Mucosa of gallbladder (tissue), 1 donor: ENCODE measurements around the gene MACF1. TPM values are rescaled to one million over a fixed set of nuclear protein-coding genes. Genes with fewer than 3 reads are reported as not detected.

ENCODE experiments used
- DNase-seq: peaks from one replicate; pipeline ENCODE4 v3.0.0-alpha.2; 2020; ENCODE audit warnings: low spot score
- total RNA-seq: library from RNA; stranded (reverse); gene quantifications from one replicate; pipeline ENCODE4 v1.2.1, GENCODE V29; 2021
- donor health status: DM: no; HTN: no; CAD: no.

The MACF1 gene
- total RNA-seq, 1 donor from 2014 or later, result 404 TPM

DNA sequence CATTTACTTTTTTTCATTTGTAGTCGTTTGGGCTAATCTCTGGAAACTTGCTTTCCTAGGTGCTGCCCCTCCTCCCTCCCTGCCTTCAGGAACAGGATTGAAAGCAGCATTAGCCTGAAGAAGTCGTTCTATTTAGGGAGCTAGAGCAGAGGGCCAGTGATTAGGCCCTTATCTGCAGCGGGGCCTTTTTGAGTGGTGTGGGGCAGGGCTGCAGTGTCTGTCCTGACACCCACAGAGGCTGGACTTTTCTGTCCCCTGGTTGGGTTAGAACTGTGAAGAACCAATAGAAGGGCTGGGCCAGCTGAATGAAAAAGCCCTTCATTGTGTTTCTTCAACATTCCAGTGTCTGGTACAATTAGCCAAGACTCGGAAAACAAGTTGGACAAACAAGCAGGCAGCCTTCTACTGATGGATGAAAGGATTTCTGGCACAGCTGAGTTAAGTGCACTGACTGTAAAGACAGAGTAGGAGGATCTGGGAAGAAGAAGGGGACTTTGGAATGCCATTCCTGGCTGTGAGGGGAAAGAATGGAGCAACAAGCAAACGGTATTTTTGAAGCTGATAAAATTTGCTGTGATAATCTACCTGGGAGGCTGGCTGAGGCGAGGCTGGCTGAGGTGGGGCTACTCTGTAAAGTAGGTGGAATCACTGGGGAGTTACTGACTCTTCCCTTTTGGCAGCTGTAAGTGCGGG is 9.7 kb downstream of the MACF1 start:
- no peak for DNase-seq

DNA sequence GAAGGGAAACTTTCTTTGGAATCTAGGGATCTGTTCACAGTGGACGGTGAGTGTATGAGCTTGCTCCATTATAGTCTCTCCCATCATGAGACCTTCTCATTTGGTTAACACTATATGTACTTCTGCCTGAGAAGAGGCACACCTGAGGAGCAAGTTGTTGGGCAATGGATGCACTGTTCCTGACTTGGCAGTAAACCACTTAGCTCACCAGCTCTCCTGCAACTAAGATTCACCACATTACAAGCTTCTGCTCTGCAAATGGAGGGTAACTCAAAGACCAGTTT is 10.2 kb downstream of the MACF1 start:
- no peak for DNase-seq

DNA sequence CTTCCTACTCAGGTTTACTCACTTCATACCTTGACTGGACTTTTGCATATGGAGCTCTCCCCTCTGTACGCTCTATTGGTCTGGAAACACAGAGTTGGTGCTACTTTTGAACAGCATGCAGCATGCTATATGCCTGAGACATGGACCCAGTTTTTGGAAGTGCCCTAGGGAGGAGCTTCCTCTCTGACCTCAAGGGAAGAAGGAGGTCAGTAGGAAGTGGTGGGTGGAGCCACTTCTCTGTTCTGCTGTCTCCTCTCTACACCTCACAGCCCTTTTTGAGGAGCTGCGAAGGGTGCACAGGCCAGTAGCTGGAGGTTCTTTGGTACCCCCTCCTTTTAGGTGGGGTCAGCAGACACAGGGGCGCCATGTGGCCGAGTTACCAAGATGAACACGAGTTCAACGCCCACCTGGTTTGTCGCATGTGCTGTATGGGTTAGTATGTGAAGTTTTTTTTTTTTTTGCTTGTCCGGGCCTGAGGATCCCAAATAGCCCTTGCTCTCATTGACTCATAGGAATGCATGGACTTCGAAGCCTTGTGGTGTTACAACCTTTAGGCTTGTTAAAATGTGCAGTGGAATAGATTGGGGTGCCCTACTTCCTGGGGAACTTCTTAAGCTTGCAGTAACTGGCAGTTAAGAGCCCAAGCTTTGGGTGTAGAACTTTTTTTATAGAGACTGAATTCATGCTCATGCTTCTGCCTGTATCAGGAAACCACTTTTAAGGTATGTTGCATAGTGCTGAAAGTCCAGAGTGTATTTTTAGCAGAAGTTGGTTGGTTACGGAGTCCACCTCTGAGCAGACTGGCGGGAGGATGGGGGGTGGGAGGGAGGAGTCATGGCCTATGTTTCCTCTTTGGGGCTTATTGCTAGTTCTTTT is 10.7 kb downstream of the MACF1 start:
- DNase-seq, result no peak

DNA sequence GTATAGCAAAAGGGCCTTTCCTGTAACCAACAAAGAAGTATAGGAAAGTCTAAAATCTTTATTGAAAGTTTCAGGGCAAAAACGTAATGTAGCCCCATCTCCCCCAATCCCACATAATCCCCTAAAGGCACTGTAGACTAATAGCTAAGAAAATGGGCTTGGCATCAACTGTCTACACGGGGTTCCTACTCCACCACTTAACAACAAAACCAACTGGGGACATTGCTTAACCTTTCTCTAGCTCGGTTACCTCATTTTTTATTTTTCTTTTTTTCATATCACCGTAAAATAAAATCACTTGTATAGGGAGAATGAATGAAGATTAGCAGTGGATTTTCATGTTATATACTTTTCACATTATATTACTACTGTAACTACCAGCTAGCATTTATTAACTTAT is 12.3 kb downstream of the MACF1 start:
- DNase-seq, result no peak

DNA sequence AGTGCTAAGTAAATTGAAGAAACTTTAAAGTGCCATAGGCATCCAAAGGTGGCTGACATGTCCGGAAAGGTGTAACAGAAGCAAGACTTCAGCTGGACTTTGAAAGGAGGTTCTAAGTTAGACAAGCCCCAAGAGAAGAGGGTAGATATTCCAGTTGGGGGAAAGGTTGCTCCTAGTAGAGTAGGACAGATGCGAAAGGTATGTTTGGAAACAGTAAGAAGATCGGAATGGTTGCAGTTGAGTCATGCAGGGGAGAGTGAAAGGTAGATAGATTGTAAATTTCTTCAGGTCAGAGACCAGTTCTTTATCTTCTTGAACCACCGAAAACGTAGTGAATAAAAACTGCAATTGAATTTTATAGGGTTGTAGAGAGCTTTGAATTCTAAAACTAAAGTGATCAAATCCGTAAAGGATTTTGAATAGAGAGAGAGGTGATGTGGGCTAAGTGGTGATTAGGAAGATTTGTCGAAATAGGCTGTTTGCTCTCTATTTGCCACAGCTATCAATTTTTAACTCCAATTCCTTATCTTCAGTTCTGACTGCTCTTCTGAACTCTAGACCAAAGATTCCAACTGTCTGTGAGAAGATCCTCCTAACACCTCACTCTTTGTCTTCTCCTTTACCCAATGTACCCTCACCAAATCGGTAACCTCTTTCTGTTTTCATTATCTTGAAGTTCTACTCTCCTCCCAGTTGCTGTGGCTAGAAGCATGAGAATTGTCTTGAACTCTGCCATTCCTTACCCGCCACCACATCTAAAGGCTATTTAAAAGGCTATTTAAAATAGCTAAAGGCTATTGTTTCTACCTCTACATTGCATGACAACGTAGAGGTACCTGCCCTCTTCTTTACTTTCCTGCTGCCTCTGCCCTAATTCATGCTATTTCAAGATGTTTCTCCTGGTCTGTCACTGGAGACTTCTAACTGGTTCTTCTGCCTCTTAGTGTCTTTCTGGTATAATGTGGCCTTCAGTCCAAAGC is 16.7 kb downstream of the MACF1 start:
- no peak for DNase-seq

DNA sequence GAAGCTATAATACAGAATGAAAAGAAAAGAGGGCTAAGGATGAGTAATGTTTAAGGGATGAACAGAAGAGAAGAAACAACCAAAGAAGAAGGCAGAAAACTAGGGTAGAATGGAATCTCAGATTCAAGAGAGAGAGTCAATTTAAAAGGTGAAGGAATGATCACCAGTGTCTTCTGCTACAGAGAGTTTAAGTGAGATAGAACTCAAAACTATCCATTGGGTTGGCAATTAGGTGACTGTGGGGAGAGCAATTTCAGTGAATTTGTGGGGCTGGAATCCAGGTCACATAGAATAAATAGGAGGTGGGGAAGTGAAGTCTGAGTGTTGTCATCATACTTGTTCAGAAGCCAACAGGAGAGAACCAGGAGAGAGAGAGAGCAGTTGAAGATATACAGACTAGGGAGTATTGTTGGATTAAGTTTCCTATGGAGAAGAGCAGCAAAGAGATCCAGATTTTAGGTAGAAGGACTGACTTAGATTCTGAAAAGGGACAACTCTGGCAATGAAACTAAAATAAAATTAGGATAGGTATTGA is 19.9 kb downstream of the MACF1 start:
- DNase-seq, result no peak

DNA sequence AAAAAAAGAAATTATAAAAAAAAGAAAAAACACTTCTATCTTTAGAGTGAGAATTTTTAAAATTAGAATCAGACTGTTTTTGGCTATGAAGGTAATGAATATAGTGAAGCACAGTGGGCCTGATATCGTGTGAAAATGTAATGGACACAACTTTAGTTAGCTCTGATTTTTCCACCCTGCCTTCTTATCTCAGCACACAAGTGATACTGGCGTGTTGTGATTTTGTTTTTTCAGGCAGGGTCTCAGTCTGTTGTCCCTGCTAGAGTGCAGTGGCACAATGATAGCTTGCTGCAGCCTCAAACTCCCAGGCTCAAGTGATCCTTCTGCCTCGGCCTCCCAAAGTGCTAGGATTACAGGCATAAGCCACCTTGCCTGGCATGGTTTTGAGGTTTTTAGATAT is 22.3 kb downstream of the MACF1 start:
- no peak for DNase-seq

DNA sequence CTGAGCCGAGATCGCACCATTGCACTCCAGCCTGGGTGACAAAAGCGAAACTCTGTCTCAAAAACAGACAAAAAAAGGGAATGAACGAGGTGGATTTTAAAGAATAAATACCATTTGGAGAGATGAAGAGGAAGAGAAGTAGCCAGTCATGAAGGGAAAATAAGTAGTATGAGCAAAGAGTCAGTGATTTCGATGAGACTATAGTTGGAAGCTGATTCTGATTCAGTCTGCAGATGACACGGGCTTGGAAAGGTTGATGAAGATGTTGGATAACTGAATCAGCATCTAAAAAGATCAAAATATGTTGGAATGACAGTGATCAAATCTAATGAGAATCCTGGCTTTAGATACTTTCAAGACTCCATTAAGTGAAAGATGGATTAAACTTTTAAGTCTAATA is 23.8 kb downstream of the MACF1 start:
- no peak for DNase-seq

DNA sequence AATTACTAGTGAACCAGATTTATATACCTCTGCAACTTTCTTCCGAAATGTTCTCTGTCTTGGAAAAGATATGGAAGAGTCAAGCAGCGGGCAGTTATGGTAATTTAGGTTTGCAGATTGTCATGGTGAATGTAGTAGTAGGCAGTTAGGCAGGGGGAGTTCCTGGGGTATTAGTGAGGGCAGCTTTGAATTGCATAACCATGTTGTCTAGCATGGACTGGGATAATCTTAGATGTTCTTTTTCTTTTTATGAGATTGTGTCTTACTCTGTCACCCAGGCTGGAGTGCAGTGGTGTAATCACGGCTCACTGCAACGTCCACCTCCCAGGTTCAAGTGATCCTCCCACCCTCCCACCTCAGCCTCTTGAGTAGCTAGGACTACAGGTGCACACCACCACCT is 25.0 kb downstream of the MACF1 start:
- DNase-seq, result no peak

DNA sequence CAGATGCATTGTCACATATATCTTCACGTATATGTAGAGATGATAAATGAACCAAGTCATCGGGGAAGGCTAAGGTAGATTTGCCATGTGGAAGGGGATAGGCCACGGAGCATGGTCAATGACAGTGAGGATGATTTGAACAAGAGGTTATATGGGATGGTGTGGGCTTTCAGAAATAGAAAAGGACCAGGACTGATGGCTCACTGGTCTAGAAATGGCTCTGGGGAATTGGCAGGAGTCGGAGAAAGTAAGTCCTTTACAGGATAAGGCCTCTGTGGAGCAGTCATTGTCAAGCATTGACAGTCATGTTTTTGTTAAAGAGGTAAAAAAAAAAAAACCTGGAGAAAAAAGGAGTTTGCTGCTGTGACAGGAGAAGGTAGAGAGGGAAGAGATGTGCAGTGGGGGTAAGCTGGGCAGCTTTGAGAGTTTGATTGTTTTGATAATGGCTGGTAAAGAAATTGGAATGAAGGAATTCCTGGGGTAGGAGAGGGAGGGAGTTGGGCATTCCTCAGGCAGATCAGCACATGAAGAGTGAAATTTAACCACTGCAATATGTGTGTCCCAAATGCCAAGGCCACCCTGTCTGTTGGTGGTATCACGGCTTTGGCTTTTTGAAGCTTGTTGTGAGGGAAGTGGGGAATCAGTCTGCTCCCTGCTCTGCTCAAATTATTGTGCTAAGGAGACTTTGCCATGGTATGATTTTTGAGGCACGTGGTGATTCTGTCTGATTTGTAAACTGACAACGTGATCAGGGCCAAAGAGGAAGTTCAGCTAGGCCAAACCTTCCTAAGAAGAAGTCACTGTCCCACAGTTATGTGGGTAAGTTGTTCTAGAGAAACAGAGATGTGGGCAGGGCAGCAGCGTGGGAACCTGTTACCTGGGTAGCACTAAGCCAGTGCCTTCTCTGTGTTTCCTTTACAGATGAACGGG is 26.0 kb downstream of the MACF1 start:
- peak; percentile 19 for DNase-seq

DNA sequence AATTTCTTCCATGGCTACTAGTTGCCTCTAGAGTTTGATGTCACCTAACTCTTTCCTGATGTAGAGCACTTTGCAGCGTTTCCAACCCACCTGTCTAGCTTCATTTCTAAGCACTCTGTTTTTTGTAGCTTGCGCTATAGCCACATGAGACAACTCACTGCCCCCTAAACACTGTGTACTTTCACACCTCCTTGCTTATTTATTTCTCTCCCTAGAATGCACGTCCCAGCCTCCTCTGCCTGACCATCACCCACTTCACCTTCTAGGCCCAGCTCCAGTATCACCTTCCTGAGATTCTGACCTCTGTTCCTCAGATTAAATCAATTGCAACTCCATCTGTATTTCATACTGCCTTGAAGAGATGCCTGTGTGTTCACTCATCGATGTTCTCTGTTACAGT is 32.5 kb downstream of the MACF1 start:
- no peak for DNase-seq

DNA sequence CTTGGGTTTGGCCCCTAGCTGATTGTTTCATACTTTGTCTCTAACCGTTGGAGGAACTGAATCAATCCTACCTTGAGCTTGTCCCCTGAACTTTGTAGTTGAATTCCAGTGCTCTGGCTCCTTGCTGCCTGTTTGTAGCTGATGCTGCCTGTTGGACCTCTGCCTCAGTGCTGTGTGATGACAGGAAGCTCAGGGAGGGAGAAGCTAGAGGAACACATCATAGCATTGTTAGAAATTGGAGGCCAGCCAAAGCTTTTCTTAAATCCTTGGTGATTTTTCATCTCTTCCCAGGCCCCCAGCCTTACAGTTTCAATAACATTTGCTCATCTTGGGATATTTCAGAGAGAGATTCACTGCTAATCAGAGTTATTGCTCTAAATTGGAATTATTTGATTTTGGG is 34.0 kb downstream of the MACF1 start:
- no peak for DNase-seq

DNA sequence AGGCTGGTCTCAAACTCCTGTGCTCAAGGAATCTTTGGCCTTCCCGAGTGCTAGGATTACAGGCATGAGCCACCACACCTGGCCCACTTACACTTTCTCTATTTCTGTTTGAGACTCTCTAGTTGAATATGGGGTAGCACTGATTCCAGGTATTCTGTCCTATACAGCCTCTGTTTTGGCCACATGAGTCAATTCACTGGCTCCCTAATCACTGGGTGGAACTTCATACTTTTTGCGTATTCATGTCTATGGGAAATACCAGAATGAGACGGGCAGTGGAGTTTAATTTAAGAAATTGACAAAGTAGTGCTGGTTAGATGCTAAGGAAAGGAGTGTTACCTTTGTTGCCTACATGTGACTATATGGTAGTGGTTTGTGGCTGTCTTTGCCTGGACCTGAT is 35.5 kb downstream of the MACF1 start:
- no peak for DNase-seq

DNA sequence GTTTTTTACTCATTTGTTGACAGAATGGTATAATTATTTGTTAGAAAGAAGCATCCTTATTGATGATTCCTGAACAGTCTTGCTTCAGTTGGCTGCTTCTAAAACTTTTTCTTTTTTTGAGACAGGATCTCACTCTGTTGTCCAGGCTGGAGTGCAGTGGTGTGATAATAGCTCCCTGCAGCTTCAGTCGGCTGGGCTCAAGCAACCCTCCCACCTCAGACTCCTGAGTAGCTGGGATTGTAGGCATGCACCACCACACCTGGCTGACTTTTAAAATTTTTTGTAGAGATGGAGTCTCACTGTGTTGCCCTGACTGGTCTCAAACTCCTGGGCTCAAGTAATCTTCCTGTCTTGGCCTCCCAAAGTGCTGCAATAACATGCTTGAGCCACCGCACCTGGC is 38.8 kb downstream of the MACF1 start:
- no peak for DNase-seq

DNA sequence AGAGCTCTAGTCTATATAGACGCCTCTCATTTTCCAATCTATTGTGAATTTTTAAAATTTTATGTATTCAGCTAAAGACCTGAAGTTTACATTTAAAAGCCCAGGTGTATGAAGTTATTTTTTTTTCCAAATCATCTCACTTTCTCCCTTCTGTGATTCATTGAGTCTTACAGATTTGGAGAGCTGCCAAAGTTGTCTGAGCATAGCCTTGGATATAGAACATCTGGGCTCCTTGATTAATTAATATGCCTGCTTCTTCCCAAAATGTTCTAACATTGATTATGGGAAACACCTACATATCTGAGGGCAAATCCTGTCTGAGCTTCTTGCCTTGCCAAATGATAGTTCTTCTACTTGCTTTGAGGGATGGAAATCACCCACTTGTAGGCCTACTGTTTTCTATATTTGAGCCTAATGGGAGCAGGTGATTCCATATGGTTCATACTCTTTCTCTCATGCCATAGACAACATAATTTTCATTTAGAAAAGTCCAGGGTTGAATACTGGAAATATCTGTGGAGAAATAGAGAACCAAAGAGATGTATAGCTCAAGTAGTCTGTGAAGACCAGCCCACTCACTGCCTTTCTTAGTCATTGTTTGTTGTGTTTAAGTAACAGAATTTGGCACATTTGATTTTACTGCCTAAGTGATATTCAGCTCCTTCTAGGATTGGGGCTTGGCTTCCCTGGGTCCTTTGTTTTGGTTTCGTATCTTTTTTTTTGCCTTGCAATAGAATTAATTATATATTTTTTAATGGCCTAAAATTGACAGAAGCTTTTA is 46.2 kb downstream of the MACF1 start:
- no peak for DNase-seq

DNA sequence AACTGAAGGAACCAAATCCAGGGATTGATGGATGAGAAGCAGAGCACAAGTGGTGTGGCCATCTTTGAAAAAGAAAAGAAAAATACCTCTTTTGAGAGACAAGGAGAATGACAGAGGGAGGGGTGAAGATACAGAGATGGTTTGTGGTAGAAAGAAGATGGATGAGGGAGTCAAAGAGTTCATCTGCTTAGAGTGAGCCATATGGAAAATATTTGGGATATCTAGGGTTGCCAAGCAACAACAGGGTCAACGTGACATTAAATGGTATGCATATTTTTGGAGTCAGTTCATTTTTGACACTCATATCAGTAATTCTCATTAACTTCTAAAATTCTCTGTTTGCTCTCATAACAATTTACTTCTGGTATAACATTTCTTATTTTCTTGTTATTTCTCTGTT is 50.7 kb downstream of the MACF1 start:
- DNase-seq, result no peak

DNA sequence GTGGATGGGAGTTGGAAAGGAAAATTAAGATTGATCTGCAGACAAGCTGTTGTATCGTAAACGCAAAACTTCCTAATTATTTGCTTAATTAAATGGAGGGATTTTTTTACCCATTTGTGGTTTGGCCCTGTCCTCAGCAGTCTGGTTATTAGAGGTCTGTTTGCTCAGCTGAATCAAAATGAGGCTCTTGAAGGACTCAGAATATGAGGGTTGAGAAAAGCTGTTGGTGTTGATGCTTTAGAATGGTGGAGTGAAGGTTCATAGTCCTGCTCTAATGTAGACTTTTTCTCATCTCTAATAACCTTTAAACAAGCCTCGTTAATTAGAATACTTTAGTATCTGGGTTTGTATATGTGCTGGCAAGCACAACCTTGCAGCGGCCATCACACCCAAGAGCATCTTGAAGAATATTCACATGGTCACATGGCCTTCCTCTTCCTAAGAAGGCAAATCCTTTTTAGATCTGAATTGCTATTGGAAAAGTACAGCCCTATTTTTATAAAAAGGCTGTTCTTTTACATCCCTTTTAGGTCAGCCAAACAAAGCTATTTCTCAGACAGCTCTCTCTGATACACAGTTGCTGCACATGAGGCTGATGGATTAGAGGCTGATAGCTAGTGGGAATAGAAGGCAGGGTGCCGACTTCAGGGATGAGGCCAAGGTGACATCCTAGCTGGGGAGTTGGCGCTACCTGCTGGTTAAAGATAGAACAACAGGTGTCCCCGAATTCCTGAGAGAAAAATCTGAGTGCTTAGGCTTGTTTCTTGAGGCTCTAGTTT is 53.8 kb downstream of the MACF1 start:
- DNase-seq, result peak; percentile 67

DNA sequence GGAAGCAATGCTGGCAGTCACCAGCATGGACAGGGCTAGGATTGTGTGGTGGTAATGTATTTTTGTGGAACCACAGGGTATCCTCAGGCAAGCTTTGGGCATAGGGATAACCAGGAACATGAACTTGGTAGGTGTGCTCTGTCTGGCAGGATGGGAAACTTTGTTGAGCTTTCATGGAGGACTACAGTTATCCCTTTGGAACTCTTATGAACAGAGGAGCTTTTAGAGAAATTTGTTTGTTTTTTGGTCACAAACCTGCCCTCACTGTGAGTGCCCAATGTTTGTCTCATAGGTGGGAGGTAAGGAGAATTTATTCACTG is 54.4 kb downstream of the MACF1 start:
- DNase-seq, result no peak

DNA sequence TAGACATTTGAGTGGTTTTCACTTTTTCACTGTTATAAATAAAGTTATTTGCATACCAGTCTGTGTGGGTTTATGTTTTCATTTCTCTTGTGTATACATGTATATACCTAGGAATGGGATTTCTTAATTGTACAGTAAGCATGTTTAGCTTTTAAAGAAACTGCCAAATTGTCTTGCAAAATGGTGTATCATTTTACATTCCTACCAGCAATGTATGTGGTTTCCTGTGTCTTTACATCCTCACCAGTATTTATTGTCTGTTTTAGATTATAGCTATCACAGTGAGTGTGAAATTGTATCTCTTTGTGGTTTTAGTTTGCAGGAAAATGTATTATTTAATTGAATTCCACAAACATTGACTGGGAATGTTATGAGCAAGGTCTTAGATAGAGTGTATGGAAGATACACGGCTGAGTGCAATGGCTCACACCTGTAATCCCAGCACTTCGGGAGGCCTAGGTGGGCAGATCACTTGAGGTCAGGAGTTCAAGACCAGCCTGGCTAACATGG is 57.3 kb downstream of the MACF1 start:
- DNase-seq, result no peak
